ENCODE data around the gene NPAS2.
A peak's percentile ranks its signal among the peaks of the same experiment; 100 is the strongest.

The NPAS2 gene

GRCh38 chr2:100796499-100797100 lies 23.3 kb upstream of the NPAS2 start:
- DNase-seq (ENCODE audit: low read depth): no peak

GRCh38 chr2:100799686-100800085 lies 20.3 kb upstream of the NPAS2 start:
- no peak for DNase-seq (ENCODE audit: low read depth)

GRCh38 chr2:100800915-100801314 lies 19.0 kb upstream of the NPAS2 start:
- DNase-seq (ENCODE audit: low read depth): no peak

GRCh38 chr2:100801402-100801801 lies 18.5 kb upstream of the NPAS2 start:
- peak; percentile 33 for DNase-seq (ENCODE audit: low read depth)

GRCh38 chr2:100802066-100802465 lies 17.9 kb upstream of the NPAS2 start:
- peak; percentile 42 for DNase-seq (ENCODE audit: low read depth)

DNA sequence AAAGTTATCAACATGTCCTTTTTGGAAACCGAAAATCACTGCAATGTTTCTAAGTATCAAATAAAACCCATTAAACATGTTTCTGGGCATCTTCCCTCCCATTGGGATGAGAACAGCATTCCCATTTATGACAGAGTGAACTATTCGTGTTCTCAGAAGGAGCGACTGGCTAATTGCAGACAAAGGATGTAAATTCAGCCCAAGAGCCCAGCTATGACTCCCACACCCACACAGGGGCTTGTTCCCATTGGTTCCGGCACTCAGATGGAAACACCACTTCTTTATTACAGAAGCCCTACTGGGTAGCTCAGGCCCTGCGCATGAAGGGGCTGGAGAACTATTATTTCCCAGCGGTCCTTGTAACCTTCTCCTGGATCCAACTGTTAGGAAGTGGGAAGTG lies 16.6 kb upstream of the NPAS2 start:
- DNase-seq (ENCODE audit: low read depth): no peak

DNA sequence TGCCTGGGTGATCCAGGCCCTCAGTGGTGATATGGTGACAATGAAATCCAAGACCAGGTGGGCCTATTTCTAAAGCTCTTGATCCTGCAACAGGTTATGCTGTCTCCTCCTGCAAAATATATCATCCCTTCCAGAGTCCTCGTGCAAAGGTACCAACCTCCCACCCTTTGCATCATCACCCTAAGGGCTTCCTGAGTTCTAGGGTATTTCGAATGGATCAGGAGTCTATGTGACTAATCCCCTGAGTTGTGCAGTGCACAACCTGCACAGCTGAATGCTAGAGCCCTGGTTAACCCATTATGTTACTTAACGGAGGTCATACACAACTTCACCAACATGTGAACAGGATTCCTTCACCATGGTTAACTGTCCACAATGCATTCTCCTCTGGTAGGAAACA lies 13.4 kb upstream of the NPAS2 start:
- DNase-seq (ENCODE audit: low read depth): no peak

DNA sequence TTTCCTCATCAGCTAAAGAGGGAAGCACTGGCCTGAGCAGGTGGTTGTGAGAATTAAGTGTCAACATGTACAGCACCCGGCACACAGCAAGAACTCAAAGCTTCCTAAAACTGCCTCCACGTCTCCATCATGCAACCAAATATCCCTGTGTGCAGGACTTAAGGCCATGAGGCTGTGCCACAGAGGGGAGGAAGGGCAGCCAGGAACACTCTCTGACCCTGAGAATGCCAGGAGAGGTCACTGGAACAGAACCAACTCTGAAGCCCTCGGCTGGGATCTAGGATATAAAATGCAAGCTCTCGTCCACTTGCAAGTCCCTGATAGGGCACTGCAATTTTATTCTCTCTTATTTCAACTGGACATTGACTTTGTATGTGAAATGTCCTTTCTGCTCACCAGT lies 12.2 kb upstream of the NPAS2 start:
- no peak for DNase-seq (ENCODE audit: low read depth)

- no peak for DNase-seq (ENCODE audit: low read depth)
Measured at GRCh38 chr2:100808582-100808981, 11.4 kb upstream of the NPAS2 start.

GRCh38 chr2:100809506-100809905 lies 10.4 kb upstream of the NPAS2 start:
- peak; percentile 40 for DNase-seq (ENCODE audit: low read depth)

- DNase-seq (ENCODE audit: low read depth): no peak
Measured at GRCh38 chr2:100810603-100811145, 9.3 kb upstream of the NPAS2 start.

- no peak for DNase-seq (ENCODE audit: low read depth)
Measured at GRCh38 chr2:100812116-100812515, 7.8 kb upstream of the NPAS2 start.

GRCh38 chr2:100812573-100812972 lies 7.4 kb upstream of the NPAS2 start:
- DNase-seq (ENCODE audit: low read depth): no peak

DNA sequence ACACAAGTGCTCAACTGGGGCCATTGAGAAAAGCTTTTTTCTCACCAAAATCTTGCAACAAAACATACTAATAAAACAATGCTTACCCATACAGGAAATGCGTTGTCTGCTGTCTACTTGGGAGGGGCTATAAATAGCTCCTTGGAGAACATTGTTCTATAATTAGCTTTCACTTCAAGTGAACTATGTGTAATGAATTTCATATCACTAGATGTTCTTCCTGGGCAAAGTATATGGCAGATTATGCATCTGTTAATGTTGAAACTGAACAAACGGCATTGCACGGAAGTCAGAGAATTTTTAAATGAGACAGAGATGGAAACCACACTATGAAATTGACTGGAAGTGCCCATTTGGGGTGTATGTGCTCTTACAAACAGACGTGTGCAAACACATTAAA lies 6.4 kb upstream of the NPAS2 start:
- DNase-seq (ENCODE audit: low read depth): peak; percentile 40

DNA sequence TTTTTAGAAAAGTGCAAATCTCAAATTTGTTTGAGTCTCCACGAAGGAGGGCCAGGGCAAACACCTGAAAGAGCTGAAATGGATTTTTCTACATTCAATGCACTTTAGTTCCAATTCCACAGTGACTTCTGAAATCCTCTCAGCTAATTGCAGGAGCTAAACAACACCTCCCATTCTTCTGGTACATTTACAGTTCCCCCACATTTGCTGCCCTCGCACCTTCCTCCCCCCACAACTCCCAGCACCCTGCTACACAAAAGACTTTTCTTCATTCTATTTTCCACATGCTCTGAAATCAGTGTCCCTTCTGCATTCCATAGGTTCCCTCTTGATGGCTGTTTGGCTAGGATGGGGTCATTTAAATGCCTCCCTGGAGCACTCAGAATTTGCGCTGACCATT lies 5.9 kb upstream of the NPAS2 start:
- DNase-seq (ENCODE audit: low read depth): no peak

- no peak for DNase-seq (ENCODE audit: low read depth)
Measured at GRCh38 chr2:100814453-100814852, 5.5 kb upstream of the NPAS2 start.

DNA sequence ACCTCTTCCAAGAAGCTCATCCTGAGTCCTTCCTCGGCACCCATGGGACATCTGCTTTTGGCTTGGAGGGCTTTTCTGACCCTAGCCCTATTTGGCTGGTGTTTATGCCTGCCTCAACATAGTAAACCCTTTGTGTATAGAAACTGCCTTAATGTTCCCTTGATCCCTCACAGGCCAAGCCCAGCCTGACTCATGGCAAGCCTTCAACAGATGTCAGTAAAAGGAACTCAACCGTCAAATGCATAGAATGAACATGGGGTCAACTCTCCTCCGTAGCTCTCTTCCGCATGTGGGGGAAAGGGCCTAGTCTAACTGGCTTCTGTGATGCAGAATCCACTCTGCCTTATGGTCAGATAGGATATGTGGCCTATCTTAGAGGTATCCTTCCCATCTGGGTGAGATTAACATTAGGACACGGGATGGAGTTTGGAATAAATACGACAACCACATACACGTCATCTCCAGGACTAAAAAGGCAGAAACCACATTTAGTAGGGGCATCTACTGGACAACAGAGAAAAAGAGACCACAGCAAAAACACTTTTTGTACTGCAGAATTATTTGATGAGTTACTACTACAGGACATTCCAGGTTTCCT lies 2.5 kb upstream of the NPAS2 start:
- DNase-seq (ENCODE audit: low read depth): peak; percentile 60

- DNase-seq (ENCODE audit: low read depth): peak; percentile 62
Measured at GRCh38 chr2:100818003-100818605, 1.8 kb upstream of the NPAS2 start.

- DNase-seq (ENCODE audit: low read depth): peak; percentile 93
Measured at GRCh38 chr2:100818606-100819369, 1.2 kb upstream of the NPAS2 start.

GRCh38 chr2:100820273-100820522 lies 259 bp downstream of the NPAS2 start:
- DNase-seq (ENCODE audit: low read depth): no peak

DNA sequence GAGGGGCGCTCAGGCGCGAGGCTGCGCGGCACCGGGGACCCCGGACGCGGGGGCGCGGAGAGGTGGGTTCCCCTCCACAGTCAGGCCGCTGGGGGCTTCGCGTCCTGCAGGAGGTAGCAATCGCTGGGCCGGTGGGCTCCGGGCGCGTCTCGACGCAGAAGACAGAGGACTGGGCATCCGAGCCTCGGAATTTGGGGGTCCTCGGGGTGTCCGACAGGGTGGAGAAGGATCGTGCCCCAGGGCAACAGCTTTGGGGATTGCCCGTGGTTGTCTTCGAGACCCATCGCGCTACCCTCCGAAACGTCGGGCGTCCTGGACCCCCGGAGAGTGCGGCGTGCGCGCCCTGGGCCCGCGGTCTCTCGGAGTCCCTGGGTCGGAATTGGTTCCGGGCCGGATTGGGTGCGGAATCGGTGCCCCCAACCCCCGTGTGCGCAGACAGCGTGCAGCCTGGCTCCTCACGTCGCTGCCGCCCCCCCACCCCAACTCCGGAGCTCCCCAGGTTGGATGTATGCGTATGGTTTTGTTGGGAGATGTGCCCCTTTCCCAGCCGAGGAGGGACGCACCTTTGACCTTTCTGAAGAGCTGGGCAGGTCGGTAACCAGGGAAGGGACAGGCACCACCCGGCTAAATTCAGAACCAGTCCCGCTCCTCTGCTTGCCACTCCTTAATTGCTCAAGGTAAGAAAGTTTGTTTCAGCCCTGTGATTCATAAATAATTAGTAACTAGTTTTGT lies 750 bp downstream of the NPAS2 start:
- DNase-seq (ENCODE audit: low read depth): no peak

DNA sequence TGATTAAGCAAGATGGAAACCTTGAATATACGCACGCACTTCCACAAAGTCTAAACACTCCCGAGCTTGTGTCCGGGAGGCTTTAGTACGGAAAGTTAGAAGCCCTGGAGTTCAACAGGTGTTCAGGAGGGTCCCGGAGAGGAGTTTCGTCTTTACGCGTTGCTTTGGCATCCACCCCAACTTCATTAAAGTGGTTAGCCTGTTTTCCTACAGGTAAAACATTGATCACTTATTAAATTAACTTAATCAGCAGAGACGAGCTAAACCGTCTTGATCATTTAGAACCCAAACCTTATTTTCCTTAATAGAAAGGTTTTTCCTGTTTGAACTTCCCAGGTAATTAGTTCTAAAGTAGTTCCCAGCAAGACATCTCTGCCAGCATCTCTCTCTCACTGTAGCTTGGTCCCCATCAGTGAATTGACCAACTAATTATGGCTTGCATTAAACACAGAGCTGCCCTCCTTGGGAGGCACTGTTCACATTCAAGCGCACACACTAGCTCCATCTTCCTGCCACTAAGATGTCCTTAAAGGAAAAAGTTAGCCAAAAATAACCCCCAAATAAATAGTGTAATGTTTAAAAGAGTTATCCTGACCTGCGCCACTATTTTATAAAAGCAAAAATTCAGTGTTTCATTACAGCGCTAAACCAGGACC lies 1.4 kb downstream of the NPAS2 start:
- no peak for DNase-seq (ENCODE audit: low read depth)

Data from amniotic epithelial cell (primary cell).